DND-41 (cell line): ENCODE results near the gene RPA4.

Source experiments
- CTCF ChIP-seq: IDR thresholded peaks from 2 replicates; pipeline ENCODE4 v1.5.1; 2012; ENCODE audit warnings: borderline replicate concordance, low read length, moderate library complexity, mild to moderate bottlenecking; ENCODE audit not compliant: poor library complexity, severe bottlenecking; ENCODE audit errors: extremely low read depth
- EZH2 ChIP-seq: IDR thresholded peaks from 3 replicates; pipeline ENCODE4 v1.6.1; 2012; ENCODE audit warnings: borderline replicate concordance, low read depth, mild to moderate bottlenecking, moderate library complexity, low read length, inconsistent platforms; ENCODE audit not compliant: severe bottlenecking

DNA sequence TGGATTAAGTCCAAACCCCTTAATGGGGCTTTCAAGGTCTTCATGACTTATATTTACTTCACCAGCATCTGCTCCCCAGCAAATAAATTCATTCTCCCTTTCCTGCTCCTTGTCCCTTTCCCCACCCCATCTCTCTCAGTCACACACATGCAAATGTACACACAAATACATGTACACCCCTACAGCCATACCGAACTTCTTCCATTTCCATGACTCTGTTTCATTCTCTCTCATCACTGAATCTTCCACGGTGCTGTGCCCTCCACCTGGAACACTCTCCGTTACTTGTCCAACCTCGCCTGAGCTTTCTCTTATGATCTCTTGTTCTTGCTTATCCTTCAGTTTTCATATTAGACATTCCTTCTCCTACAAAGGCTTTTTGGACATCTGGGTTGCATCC is 22.0 kb upstream of the RPA4 start:
- TF ChIP-seq CTCF (no peak), EZH2 (no peak)
